ENCODE measurements around the gene ZP1.

The ZP1 gene

DNA sequence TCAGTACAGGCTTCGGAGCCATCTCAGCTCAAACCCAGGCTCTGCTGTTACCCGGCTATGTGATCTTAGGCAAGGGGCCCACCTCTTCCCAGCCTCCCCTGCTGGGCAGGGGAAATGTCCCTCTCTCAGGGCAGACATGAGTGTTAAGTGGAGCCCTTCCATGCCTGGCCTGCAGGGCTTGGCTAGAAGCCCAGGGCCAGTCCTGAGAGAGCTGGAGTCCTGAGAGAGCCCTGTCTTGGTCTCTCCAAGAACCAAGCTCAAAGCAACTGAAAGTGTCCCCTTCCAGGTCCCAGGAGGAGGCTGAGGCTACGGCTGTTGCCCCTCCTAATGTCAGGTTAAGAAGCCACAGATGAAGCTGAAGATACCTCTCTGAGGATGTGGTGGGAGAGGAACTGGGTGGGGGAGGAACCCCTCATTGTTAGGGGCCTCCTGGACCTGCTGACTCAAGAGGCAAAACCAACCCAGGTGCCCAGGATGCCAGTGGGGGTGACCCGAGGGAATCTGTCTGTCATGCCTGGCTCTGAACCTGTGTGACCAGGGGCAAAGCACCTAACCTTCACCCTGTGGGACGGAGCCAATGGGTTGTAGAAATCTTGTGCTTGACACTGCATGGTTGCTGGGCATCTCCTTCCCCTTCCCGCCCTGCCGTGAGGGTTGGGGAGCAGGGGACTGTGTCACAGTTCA is 4.2 kb downstream of the ZP1 start:
- TF ChIP-seq, protein P1, sequence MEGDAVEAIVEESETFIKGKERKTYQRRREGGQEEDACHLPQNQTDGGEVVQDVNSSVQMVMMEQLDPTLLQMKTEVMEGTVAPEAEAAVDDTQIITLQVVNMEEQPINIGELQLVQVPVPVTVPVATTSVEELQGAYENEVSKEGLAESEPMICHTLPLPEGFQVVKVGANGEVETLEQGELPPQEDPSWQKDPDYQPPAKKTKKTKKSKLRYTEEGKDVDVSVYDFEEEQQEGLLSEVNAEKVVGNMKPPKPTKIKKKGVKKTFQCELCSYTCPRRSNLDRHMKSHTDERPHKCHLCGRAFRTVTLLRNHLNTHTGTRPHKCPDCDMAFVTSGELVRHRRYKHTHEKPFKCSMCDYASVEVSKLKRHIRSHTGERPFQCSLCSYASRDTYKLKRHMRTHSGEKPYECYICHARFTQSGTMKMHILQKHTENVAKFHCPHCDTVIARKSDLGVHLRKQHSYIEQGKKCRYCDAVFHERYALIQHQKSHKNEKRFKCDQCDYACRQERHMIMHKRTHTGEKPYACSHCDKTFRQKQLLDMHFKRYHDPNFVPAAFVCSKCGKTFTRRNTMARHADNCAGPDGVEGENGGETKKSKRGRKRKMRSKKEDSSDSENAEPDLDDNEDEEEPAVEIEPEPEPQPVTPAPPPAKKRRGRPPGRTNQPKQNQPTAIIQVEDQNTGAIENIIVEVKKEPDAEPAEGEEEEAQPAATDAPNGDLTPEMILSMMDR (IDR thresholded peaks at IDR 0.05; ENCODE audit: insufficient read depth, missing control alignments) = no peak
- FAIRE-seq (no peak), DNase-seq (ENCODE audit: insufficient read length, low spot score) (no peak)

- TF ChIP-seq, protein P1 (IDR thresholded peaks at IDR 0.05; ENCODE audit: insufficient read depth, missing control alignments) = no peak
- no peak for FAIRE-seq
- no peak for DNase-seq (ENCODE audit: insufficient read length, low spot score)
These were observed 5.0 kb downstream of the ZP1 start for GRCh38 chr11:60872124-60872960.

DNA sequence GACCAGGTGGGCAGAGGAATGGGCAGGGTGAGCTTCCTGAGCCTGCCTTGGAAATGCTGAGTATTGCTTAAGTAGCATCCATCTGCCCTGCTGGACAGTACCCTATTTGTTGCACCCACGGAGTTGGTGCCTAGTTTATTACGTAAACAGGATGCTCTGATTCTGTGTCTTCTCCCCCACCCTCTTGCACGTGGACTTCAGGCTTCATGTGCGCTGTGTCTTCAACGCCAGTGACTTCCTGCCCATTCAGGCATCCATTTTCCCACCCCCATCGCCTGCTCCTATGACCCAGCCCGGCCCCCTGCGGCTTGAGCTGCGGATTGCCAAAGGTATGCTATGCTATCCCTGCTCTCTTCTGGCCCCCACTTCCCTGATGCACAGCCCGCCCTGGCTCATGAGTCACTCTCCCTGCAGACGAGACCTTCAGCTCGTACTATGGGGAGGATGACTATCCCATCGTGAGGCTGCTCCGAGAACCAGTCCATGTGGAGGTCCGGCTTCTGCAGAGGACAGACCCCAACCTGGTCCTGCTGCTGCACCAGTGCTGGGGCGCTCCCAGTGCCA is 5.7 kb downstream of the ZP1 start:
- FAIRE-seq (no peak), DNase-seq (ENCODE audit: insufficient read length, low spot score) (no peak)
- TF ChIP-seq, protein P1 (IDR thresholded peaks at IDR 0.05; ENCODE audit: insufficient read depth, missing control alignments) = no peak

- TF ChIP-seq, protein P1 (IDR thresholded peaks at IDR 0.05; ENCODE audit: insufficient read depth, missing control alignments) = no peak
- no peak for FAIRE-seq
- no peak for DNase-seq (ENCODE audit: insufficient read length, low spot score)
These were observed 6.2 kb downstream of the ZP1 start for GRCh38 chr11:60873533-60873932.

DNA sequence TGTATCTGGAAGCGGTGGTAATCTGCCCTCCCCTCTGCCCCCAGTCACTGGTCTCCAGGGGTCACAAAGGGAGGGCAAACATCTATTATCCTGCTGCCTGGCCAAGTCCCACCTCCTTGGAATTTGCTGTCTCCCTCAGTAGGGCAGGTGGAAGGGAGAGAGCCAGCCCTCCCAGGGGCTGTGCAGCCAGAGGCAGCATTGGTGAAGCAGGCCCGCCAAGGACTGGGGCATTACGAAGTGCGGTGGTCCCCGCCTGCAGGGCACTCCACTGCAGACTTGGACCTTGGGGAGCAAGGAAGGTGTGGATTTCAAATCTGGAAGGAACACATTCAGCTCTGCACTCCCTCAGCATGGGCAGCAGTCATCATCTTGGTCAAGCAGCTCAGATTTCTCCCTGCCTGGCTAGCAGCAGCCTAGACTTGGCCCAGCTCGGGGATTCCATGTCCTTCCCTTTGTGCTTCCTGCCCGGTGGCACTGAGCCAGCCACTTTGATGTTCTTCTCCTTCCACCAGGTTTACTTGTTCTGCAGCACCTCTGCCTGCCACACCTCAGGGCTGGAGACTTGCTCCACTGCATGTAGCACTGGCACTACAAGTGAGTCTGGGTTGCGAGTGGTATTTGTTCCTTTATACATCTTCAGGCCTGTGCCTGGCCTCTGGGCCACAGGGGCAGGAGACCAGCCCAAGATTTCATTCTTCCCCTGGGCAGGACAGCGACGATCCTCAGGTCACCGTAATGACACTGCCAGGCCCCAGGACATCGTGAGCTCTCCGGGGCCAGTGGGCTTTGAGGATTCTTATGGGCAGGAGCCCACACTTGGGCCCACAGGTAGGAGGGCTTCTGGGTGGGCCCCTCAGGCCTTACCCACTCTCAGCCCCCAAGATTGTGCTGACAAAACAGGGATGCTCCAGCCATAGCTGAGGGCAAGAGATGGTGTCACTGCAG is 7.4 kb downstream of the ZP1 start:
- FAIRE-seq (no peak), DNase-seq (ENCODE audit: insufficient read length, low spot score) (no peak)
- TF ChIP-seq, protein P1 (IDR thresholded peaks at IDR 0.05; ENCODE audit: insufficient read depth, missing control alignments) = no peak

- FAIRE-seq = no peak
- DNase-seq (ENCODE audit: insufficient read length, low spot score) = no peak
- TF ChIP-seq, protein P1 (IDR thresholded peaks at IDR 0.05; ENCODE audit: insufficient read depth, missing control alignments) = no peak
These were observed 8.2 kb downstream of the ZP1 start for GRCh38 chr11:60875366-60876167.
